Neural progenitor cell (in vitro differentiated cells): ENCODE measurements around the gene TMEM95. TPM values are rescaled to one million over a fixed set of nuclear protein-coding genes. Genes with fewer than 3 reads are reported as not detected.
A peak's percentile ranks its signal among the peaks of the same experiment; 100 is the strongest.

Source experiments
- DNase-seq: peaks from one replicate; pipeline ENCODE4 v3.0.0-alpha.2; 2016; ENCODE audit warnings: low spot score
- H2AFZ ChIP-seq: fragments of 200-600 bp; sonication (generic); replicated peaks from 2 replicates; pipeline ENCODE4 v1.6.1; 2016; ENCODE audit warnings: antibody characterized with exemption
- H3F3A ChIP-seq: fragments of 200-600 bp; sonication (generic); 2 replicates; pipeline ENCODE4 v1.6.1; 2016; ENCODE audit warnings: antibody characterized with exemption, low read depth
- H3K27ac ChIP-seq: fragments of 200-600 bp; sonication (generic); 2 replicates; pipeline ENCODE4 v1.5.1; 2016; ENCODE audit warnings: mild to moderate bottlenecking
- H3K27me3 ChIP-seq: fragments of 200-600 bp; sonication (generic); 2 replicates; pipeline ENCODE4 v1.6.1; 2016; ENCODE audit warnings: mild to moderate bottlenecking, moderate library complexity
- H3K36me3 ChIP-seq: fragments of 200-600 bp; sonication (generic); 2 replicates; pipeline ENCODE4 v1.5.1; 2016
- H3K4me1 ChIP-seq: fragments of 200-600 bp; sonication (generic); 2 replicates; pipeline ENCODE4 v1.6.1; 2016; ENCODE audit warnings: mixed run types
- H3K4me2 ChIP-seq: fragments of 200-600 bp; sonication (generic); 2 replicates; pipeline ENCODE4 v1.6.1; 2016
- H3K4me3 ChIP-seq: fragments of 200-600 bp; sonication (generic); 2 replicates; pipeline ENCODE4 v1.5.1; 2016
- H3K79me2 ChIP-seq: fragments of 200-600 bp; sonication (generic); 2 replicates; pipeline ENCODE4 v1.6.1; 2016; ENCODE audit warnings: low read depth
- H3K9ac ChIP-seq: fragments of 200-600 bp; sonication (generic); 2 replicates; pipeline ENCODE4 v1.6.1; 2016
- H3K9me3 ChIP-seq: fragments of 200-600 bp; sonication (generic); 2 replicates; pipeline ENCODE4 v1.5.1; 2016; ENCODE audit warnings: low read depth
- H4K20me1 ChIP-seq: fragments of 200-600 bp; sonication (generic); 2 replicates; pipeline ENCODE4 v1.6.1; 2016; ENCODE audit warnings: low read depth
- H3K27ac Mint-ChIP-seq: 3 replicates; pipeline ENCODE4 v1.8.0; 2021; ENCODE audit warnings: mixed read lengths
- H3K27me3 Mint-ChIP-seq: 2 replicates; pipeline ENCODE4 v1.8.0; 2022; ENCODE audit warnings: low read depth, mild to moderate bottlenecking, inconsistent platforms, moderate library complexity, mixed read lengths; ENCODE audit not compliant: insufficient read depth
- H3K36me3 Mint-ChIP-seq: 3 replicates; pipeline ENCODE4 v1.8.0; 2021; ENCODE audit warnings: mixed read lengths
- H3K4me1 Mint-ChIP-seq: 3 replicates; pipeline ENCODE4 v1.8.0; 2021; ENCODE audit warnings: mixed read lengths
- H3K4me3 Mint-ChIP-seq: 3 replicates; pipeline ENCODE4 v1.8.0; 2021; ENCODE audit warnings: mild to moderate bottlenecking, moderate library complexity, mixed read lengths
- H3K9me3 Mint-ChIP-seq: 3 replicates; pipeline ENCODE4 v1.8.0; 2020; ENCODE audit warnings: mixed read lengths
- CTCF ChIP-seq: fragments of 200-600 bp; sonication (generic); IDR thresholded peaks from 2 replicates; pipeline ENCODE4 v1.5.1; 2017; ENCODE audit warnings: antibody characterized with exemption, mild to moderate bottlenecking
- EZH2 ChIP-seq: fragments of 200-600 bp; sonication (generic); IDR thresholded peaks from 2 replicates; pipeline ENCODE4 v1.6.1; 2017; ENCODE audit warnings: antibody characterized with exemption, mild to moderate bottlenecking, moderate library complexity
- EZH2phosphoT487 ChIP-seq: fragments of 200-600 bp; sonication (generic); IDR thresholded peaks from 2 replicates; pipeline ENCODE4 v1.6.1; 2017; ENCODE audit warnings: antibody characterized with exemption
- total RNA-seq: library from RNA; depleted of rRNA; stranded (reverse); fragments of >200 nt; gene quantifications from 2 replicates; pipeline ENCODE4 v1.2.3, GENCODE V29; 2015; ENCODE audit warnings: low replicate concordance

TMEM95 gene
- total RNA-seq, 1 donor from 2014 or later: not detected

- H3K4me1 Mint-ChIP-seq: peaks cover 48% of the 10 kb centered on the region
- H3K27me3 Mint-ChIP-seq: peaks cover 8% of the 10 kb centered on the region
- no peak overlapping the region for H2AFZ ChIP-seq
- no peaks in the 10 kb centered on the region for H3K9me3 Mint-ChIP-seq
- peak overlapping the region; percentile 84 for H3K4me3 Mint-ChIP-seq
- H3K27me3 ChIP-seq: peaks cover 8% of the 10 kb centered on the region
- H3K4me1 ChIP-seq: peaks cover 6% of the 10 kb centered on the region
- H4K20me1 ChIP-seq: peaks cover 7% of the 10 kb centered on the region
- no peaks in the 10 kb centered on the region for H3K36me3 Mint-ChIP-seq
- H3K9ac ChIP-seq: no peak overlapping the region
- DNase-seq: peak; percentile 62
- H3K4me3 ChIP-seq: no peak overlapping the region
- H3K4me2 ChIP-seq: no peak overlapping the region
- peak overlapping the region; percentile 97 for H3K27ac Mint-ChIP-seq
- H3K79me2 ChIP-seq: no peaks in the 10 kb centered on the region
- H3K36me3 ChIP-seq: no peaks in the 10 kb centered on the region
- no peak for TF ChIP-seq CTCF
- H3K9me3 ChIP-seq: no peaks in the 10 kb centered on the region
- H3F3A ChIP-seq: peaks cover 38% of the 10 kb centered on the region
- H3K27ac ChIP-seq: no peak overlapping the region
These were observed 603 bp upstream of the TMEM95 start for GRCh38 chr17:7354262-7354843.

GRCh38 chr17:7355573-7355972, 617 bp downstream of the TMEM95 start:
- no peak overlapping the region for H2AFZ ChIP-seq
- no peak for TF ChIP-seq EZH2
- no peak for TF ChIP-seq CTCF
- no peak for TF ChIP-seq EZH2phosphoT487
- H3K4me1 ChIP-seq: no peaks in the 10 kb centered on the region
- H3K27me3 ChIP-seq: peaks cover 7% of the 10 kb centered on the region
- DNase-seq: no peak
- no peak overlapping the region for H3K9ac ChIP-seq
- no peak overlapping the region for H3K4me3 ChIP-seq
- H3K9me3 Mint-ChIP-seq: no peaks in the 10 kb centered on the region
- H3K27ac ChIP-seq: no peak overlapping the region
- peaks cover 38% of the 10 kb centered on the region for H3K4me1 Mint-ChIP-seq
- peak overlapping the region; percentile 60 for H3K4me3 Mint-ChIP-seq
- H3K79me2 ChIP-seq: no peaks in the 10 kb centered on the region
- no peaks in the 10 kb centered on the region for H3K36me3 Mint-ChIP-seq
- H3K4me2 ChIP-seq: no peak overlapping the region
- H3K36me3 ChIP-seq: no peaks in the 10 kb centered on the region
- no peaks in the 10 kb centered on the region for H3K9me3 ChIP-seq
- no peaks in the 10 kb centered on the region for H4K20me1 ChIP-seq
- H3F3A ChIP-seq: peaks cover 26% of the 10 kb centered on the region
- no peak overlapping the region for H3K27ac Mint-ChIP-seq
- H3K27me3 Mint-ChIP-seq: peaks cover 4% of the 10 kb centered on the region

- H3F3A ChIP-seq: peaks cover 21% of the 10 kb centered on the region
- no peaks in the 10 kb centered on the region for H3K79me2 ChIP-seq
- H2AFZ ChIP-seq: peak overlapping the region; percentile 73
- no peak overlapping the region for H3K27ac ChIP-seq
- peak overlapping the region; percentile 51 for H3K4me2 ChIP-seq
- DNase-seq: peak; percentile 93
- H3K9me3 ChIP-seq: no peaks in the 10 kb centered on the region
- no peaks in the 10 kb centered on the region for H3K36me3 ChIP-seq
- peak overlapping the region; percentile 4 for H3K4me3 ChIP-seq
- no peak overlapping the region for H3K4me3 Mint-ChIP-seq
- no peaks in the 10 kb centered on the region for H4K20me1 ChIP-seq
- H3K9ac ChIP-seq: no peak overlapping the region
- H3K27me3 ChIP-seq: peaks cover 2% of the 10 kb centered on the region
- peaks cover 38% of the 10 kb centered on the region for H3K4me1 Mint-ChIP-seq
- no peaks in the 10 kb centered on the region for H3K9me3 Mint-ChIP-seq
- H3K27me3 Mint-ChIP-seq: peaks cover 4% of the 10 kb centered on the region
- no peaks in the 10 kb centered on the region for H3K4me1 ChIP-seq
- H3K36me3 Mint-ChIP-seq: no peaks in the 10 kb centered on the region
- TF ChIP-seq EZH2phosphoT487 (no peak), CTCF (peak; percentile 92), EZH2 (no peak)
- no peak overlapping the region for H3K27ac Mint-ChIP-seq
These were observed 1.2 kb downstream of the TMEM95 start for GRCh38 chr17:7356072-7356549.
